Ishikawa (cell line): Measurements from ENCODE around the gene KNG1.
A peak's percentile ranks its signal among the peaks of the same experiment; 100 is the strongest.

Experiments
- CEBPB ChIP-seq: IDR thresholded peaks from 2 replicates; pipeline ENCODE4 v1.6.1; 2012
- CREB1 ChIP-seq: IDR thresholded peaks from 2 replicates; pipeline ENCODE4 v1.6.1; 2012; ENCODE audit warnings: low read depth
- EGR1 ChIP-seq: IDR thresholded peaks from 2 replicates; pipeline ENCODE4 v1.6.1; 2012
- EP300 ChIP-seq: IDR thresholded peaks from 2 replicates; pipeline ENCODE4 v1.6.1; 2012; ENCODE audit warnings: borderline replicate concordance
- FOXM1 ChIP-seq: IDR thresholded peaks from 2 replicates; pipeline ENCODE4 v1.6.1; 2012; ENCODE audit warnings: low read depth, borderline replicate concordance
- MAX ChIP-seq: IDR thresholded peaks from 2 replicates; pipeline ENCODE4 v1.6.1; 2012
- NFIC ChIP-seq: IDR thresholded peaks from 2 replicates; pipeline ENCODE4 v1.6.1; 2012
- RAD21 ChIP-seq: IDR thresholded peaks from 2 replicates; pipeline ENCODE4 v1.6.1; 2012; ENCODE audit warnings: low read depth
- REST ChIP-seq: IDR thresholded peaks from 2 replicates; pipeline ENCODE4 v1.6.1; 2012; ENCODE audit warnings: low read depth, mild to moderate bottlenecking
- TAF1 ChIP-seq: IDR thresholded peaks from 2 replicates; pipeline ENCODE4 v1.6.1; 2012; ENCODE audit warnings: low read depth, mild to moderate bottlenecking
- TCF12 ChIP-seq: IDR thresholded peaks from 2 replicates; pipeline ENCODE4 v1.6.1; 2012; ENCODE audit warnings: low read depth
- TEAD4 ChIP-seq: IDR thresholded peaks from 2 replicates; pipeline ENCODE4 v1.6.1; 2012
- YY1 ChIP-seq: IDR thresholded peaks from 2 replicates; pipeline ENCODE4 v1.6.1; 2012; ENCODE audit warnings: low read depth
- ZBTB7A ChIP-seq: IDR thresholded peaks from 2 replicates; pipeline ENCODE4 v1.6.1; 2012; ENCODE audit warnings: low read depth
- TF ChIP-seq, protein P1 (sequence below): IDR thresholded peaks from 2 replicates; pipeline ENCODE4 v1.6.1; 2012

KNG1 gene

DNA sequence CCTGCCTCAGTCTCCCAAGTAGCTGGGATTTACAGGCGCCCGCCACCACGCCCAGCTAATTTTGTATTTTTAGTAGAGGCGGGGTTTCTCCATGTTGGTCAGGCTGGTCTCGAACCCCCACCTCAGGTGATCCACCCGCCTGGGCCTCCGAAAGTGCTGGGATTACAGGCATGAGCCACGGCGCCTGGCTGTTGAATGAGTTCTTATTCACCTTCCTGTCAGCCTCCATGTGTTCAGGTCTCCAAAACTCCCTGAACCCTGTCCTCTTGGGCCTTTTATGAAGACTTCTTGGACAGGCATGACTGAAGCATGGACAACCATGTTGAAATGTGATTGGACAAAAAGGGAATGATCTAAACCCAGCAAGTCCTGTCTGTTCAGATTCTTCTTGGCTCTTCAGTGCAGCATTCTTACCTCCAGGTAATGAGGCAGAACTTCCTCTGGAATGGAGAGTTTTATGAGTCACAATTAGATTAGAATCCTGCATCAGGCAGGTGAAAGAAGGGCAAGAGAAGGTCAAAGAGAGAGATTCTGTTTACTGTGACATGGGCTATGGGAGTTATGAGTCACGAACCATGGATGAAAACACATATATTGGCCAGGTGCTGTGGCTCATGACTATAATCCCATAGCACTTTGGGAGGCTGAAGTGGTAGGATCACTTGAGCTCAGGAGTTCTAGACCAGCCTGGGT, 43.1 kb downstream of the KNG1 start:
- no peak for TF ChIP-seq REST
- TF ChIP-seq FOXM1: peak; percentile 57; the same call in 1 of the 2 replicates
- TF ChIP-seq CREB1: no peak
- TF ChIP-seq, protein P1, sequence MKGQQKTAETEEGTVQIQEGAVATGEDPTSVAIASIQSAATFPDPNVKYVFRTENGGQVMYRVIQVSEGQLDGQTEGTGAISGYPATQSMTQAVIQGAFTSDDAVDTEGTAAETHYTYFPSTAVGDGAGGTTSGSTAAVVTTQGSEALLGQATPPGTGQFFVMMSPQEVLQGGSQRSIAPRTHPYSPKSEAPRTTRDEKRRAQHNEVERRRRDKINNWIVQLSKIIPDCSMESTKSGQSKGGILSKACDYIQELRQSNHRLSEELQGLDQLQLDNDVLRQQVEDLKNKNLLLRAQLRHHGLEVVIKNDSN: peak; percentile 4; the same call in 1 of the 2 replicates
- peak; percentile 97 for TF ChIP-seq TEAD4
- TF ChIP-seq TAF1: no peak
- TF ChIP-seq ZBTB7A: no peak
- 0 out of 2 replicates have a peak, but pooled peaks have one; percentile 4 for TF ChIP-seq CEBPB
- peak; percentile 8; the same call in 1 of the 2 replicates for TF ChIP-seq RAD21
- peak; percentile 63 for TF ChIP-seq YY1
- TF ChIP-seq EP300: peak; percentile 88
- peak; percentile 92 for TF ChIP-seq TCF12
- peak; percentile 67 for TF ChIP-seq MAX
- TF ChIP-seq EGR1: no peak
- TF ChIP-seq NFIC: peak; percentile 72

- TF ChIP-seq TEAD4: no peak
- TF ChIP-seq REST: no peak
- no peak for TF ChIP-seq NFIC
- TF ChIP-seq TCF12: no peak
- TF ChIP-seq YY1: no peak
- TF ChIP-seq RAD21: no peak
- TF ChIP-seq FOXM1: no peak
- no peak for TF ChIP-seq EGR1
- TF ChIP-seq TAF1: no peak
- TF ChIP-seq CREB1: no peak
- TF ChIP-seq MAX: no peak
- TF ChIP-seq, protein P1: no peak
- no peak for TF ChIP-seq CEBPB
- TF ChIP-seq EP300: no peak
- TF ChIP-seq ZBTB7A: no peak
Measured at GRCh38 chr3:186760897-186761447, 43.8 kb downstream of the KNG1 start.

GRCh38 chr3:186772281-186772694, 55.1 kb downstream of the KNG1 start:
- TF ChIP-seq, protein P1: no peak
- TF ChIP-seq EGR1: no peak
- no peak for TF ChIP-seq REST
- no peak for TF ChIP-seq FOXM1
- TF ChIP-seq RAD21: no peak
- no peak for TF ChIP-seq CREB1
- no peak for TF ChIP-seq CEBPB
- no peak for TF ChIP-seq TCF12
- no peak for TF ChIP-seq ZBTB7A
- no peak for TF ChIP-seq MAX
- no peak for TF ChIP-seq TEAD4
- TF ChIP-seq NFIC: no peak
- no peak for TF ChIP-seq YY1
- no peak for TF ChIP-seq TAF1
- TF ChIP-seq EP300: no peak
